ENCODE data around the gene SLC26A1. TPM values are rescaled to one million over a fixed set of nuclear protein-coding genes. Genes with fewer than 3 reads are reported as not detected.

The SLC26A1 gene
- total and polyA plus RNA-seq, 12 donors, result 0.06 to 0.66 (median 0.33) TPM; not detected in 8

GRCh38 chr4:1033840-1034551 is 40.8 kb upstream of the SLC26A1 start:
- ATAC-seq (peak in 7 of 8 donors; percentile 4 to 58 (median 32)), DNase-seq (peak; percentile 45 to 63)
- peaks cover 0 to 19% (median 4%) of the 10 kb centered on the region in 9 donors for H3K4me1 ChIP-seq
- H3K9me3 ChIP-seq, result no peaks in the 10 kb centered on the region
- peak overlapping the region in 5 of 10 donors; percentile 15 to 30 (median 22) for H3K4me3 ChIP-seq
- H3K27me3 ChIP-seq, result peaks cover 0 to 47% (median 41%) of the 10 kb centered on the region in 7 donors
- intact Hi-C loops (cut with DNase I), result no loop called here
- no peaks in the 10 kb centered on the region for H3K36me3 ChIP-seq
- 54 to 63% methylated on average over 32 to 35 of the region's 35 CpGs for whole genome bisulfite sequencing, 2 donors
- TF ChIP-seq CTCF (IDR thresholded peaks at IDR 0.05), result no peak
- H3K27ac ChIP-seq, result peak overlapping the region in 6 of 10 donors; percentile 4 to 60 (median 26)

GRCh38 chr4:1032861-1033260 is 39.7 kb upstream of the SLC26A1 start:
- ATAC-seq, result no peak
- no peak for TF ChIP-seq CTCF (IDR thresholded peaks at IDR 0.05)
- H3K27me3 ChIP-seq, result peaks cover 0 to 47% (median 41%) of the 10 kb centered on the region in 7 donors
- intact Hi-C loops (cut with DNase I), result no loop called here
- H3K36me3 ChIP-seq, result no peaks in the 10 kb centered on the region
- H3K4me3 ChIP-seq, result no peak overlapping the region
- H3K9me3 ChIP-seq, result no peaks in the 10 kb centered on the region
- no peak for DNase-seq
- H3K27ac ChIP-seq, result no peak overlapping the region
- 76 to 86% methylated on average over 10 of the region's 10 CpGs for WGBS, 2 donors
- peaks cover 0 to 19% (median 5%) of the 10 kb centered on the region in 9 donors for H3K4me1 ChIP-seq

- ATAC-seq, result no peak
- Histone ChIP-seq H3K36me3 (no peaks in the 10 kb centered on the region), H3K9me3 (no peaks in the 10 kb centered on the region), H3K4me1 (peaks cover 0 to 19% (median 5%) of the 10 kb centered on the region in 9 donors), H3K4me3 (no peak overlapping the region), H3K27ac (no peak overlapping the region), H3K27me3 (peaks cover 0 to 44% (median 41%) of the 10 kb centered on the region in 7 donors)
- WGBS, 2 donors, result 62 to 63% methylated on average over 36 to 37 of the region's 37 CpGs
- no peak for DNase-seq
- intact Hi-C loops (cut with DNase I), result no loop called here
- no peak for TF ChIP-seq CTCF (IDR thresholded peaks at IDR 0.05)
Observed at GRCh38 chr4:1031956-1032795, 39.0 kb upstream of the SLC26A1 start.

- no peaks in the 10 kb centered on the region for H3K9me3 ChIP-seq
- 77 to 87% methylated on average over 8 of the region's 8 CpGs for WGBS, 2 donors
- no peaks in the 10 kb centered on the region for H3K36me3 ChIP-seq
- peaks cover 0 to 20% (median 5%) of the 10 kb centered on the region in 9 donors for H3K4me1 ChIP-seq
- no peak overlapping the region for H3K4me3 ChIP-seq
- DNase-seq (no peak), ATAC-seq (no peak)
- peaks cover 0 to 44% (median 41%) of the 10 kb centered on the region in 7 donors for H3K27me3 ChIP-seq
- no peak overlapping the region for H3K27ac ChIP-seq
- intact Hi-C loops (cut with DNase I), result no loop called here
- TF ChIP-seq CTCF (IDR thresholded peaks at IDR 0.05), result no peak
Observed at GRCh38 chr4:1031346-1031745, 38.1 kb upstream of the SLC26A1 start.
